Neural cell (in vitro differentiated cells): Measurements from ENCODE around the gene TGM1.

Experiments
- CTCF ChIP-seq: fragments of 450-650 bp; IDR thresholded peaks from 2 replicates; pipeline ENCODE4 v1.5.1; 2014; ENCODE audit warnings: antibody characterized with exemption, mild to moderate bottlenecking, moderate library complexity; ENCODE audit not compliant: poor library complexity, severe bottlenecking
- EP300 ChIP-seq: fragments of 450-650 bp; conservative IDR thresholded peaks from 2 replicates; pipeline ENCODE4 v1.6.1; 2014; ENCODE audit warnings: antibody characterized with exemption, mild to moderate bottlenecking, moderate library complexity; ENCODE audit not compliant: poor library complexity, severe bottlenecking
- EZH2 ChIP-seq: fragments of 200-600, 300-800 bp; shearing (Covaris generic), sonication (generic); IDR thresholded peaks from 2 replicates; pipeline ENCODE4 v1.6.1; 2014; ENCODE audit warnings: antibody characterized with exemption, low read length, borderline replicate concordance, mild to moderate bottlenecking; ENCODE audit not compliant: insufficient read depth, poor library complexity, severe bottlenecking
- MXI1 ChIP-seq: fragments of 450-650 bp; conservative IDR thresholded peaks from 2 replicates; pipeline ENCODE4 v1.6.1; 2014; ENCODE audit warnings: antibody characterized with exemption, mild to moderate bottlenecking; ENCODE audit not compliant: poor library complexity, severe bottlenecking
- REST ChIP-seq: IDR thresholded peaks from 2 replicates; pipeline ENCODE4 v1.6.1; 2012; ENCODE audit warnings: borderline replicate concordance

DNA sequence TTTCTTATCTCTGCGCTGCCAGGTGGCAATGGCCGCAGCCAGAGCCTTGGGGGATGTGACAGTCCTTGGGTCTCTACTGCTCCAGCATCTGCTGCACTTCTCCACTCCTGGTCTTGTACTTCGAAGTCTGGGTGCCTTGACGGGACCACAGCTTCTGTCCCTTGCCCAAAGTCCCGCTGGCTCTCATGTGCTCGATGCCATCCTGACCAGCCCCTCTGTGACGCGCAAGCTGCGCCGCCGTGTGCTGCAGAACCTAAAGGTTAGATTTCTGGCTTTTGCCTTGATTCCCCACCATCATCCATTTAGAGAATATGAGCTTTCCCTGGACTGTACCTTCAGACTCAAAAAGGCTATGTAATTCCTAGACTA is 41.0 kb upstream of the TGM1 start:
- TF ChIP-seq MXI1 (no peak), CTCF (no peak), EP300 (no peak), REST (no peak), EZH2 (no peak)
